ENCODE measurements around the gene PATE1.

Gene PATE1

GRCh38 chr11:125740617-125741016, 5.5 kb upstream of the PATE1 start:
- Histone ChIP-seq H3K27ac (ENCODE audit: low read depth, low read length) (no peak overlapping the region), H3K4me3 (ENCODE audit: insufficient read depth, low read length, poor library complexity, severe bottlenecking) (no peak overlapping the region), H3K4me2 (ENCODE audit: low read depth, low read length, poor library complexity, severe bottlenecking) (no peak overlapping the region), H3K9me2 (replicated peaks; ENCODE audit: insufficient read depth, low read length) (no peaks in the 10 kb centered on the region), H3K79me2 (ENCODE audit: insufficient read depth, low read length) (no peaks in the 10 kb centered on the region), H3F3A (ENCODE audit: insufficient read depth) (no peaks in the 10 kb centered on the region), H2AFZ (ENCODE audit: low read depth, low read length, severe bottlenecking) (no peak overlapping the region), H3K36me3 (ENCODE audit: low read length) (no peaks in the 10 kb centered on the region), H4K20me1 (ENCODE audit: low read depth, low read length) (no peaks in the 10 kb centered on the region), H3K9ac (ENCODE audit: low read length) (no peak overlapping the region), H3K27me3 (ENCODE audit: low read length) (no peaks in the 10 kb centered on the region), H3K9me3 (ENCODE audit: insufficient read depth, low read length) (no peaks in the 10 kb centered on the region)
- TF ChIP-seq EZH2phosphoT487 (conservative IDR thresholded peaks at IDR 0.05; ENCODE audit: low read length) (no peak), CTCF (IDR thresholded peaks at IDR 0.05; ENCODE audit: insufficient read depth, low read length, poor library complexity, severe bottlenecking) (no peak)

DNA sequence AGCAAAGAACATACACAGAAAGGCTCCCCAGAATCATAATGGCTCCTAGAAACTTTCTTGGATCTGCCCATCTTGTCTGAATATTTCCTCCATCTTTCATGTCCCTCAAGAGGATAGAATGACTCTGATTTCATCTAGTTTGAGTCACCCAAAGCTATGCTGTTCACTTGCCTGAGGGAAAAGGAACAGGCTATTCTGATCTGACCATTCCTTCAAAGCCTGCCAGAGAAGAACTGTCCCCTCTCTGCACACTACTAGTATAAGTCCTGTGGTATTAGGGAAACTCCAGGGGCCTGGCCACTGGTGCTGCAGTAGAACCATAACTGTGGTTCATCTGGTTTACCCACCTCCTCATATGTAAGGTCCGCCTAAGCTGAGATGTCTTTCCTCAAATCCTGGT, 2.4 kb upstream of the PATE1 start:
- Histone ChIP-seq H3K4me3 (ENCODE audit: insufficient read depth, low read length, poor library complexity, severe bottlenecking) (no peak overlapping the region), H3K9me2 (replicated peaks; ENCODE audit: insufficient read depth, low read length) (no peaks in the 10 kb centered on the region), H3K9ac (ENCODE audit: low read length) (no peak overlapping the region), H3K9me3 (ENCODE audit: insufficient read depth, low read length) (no peaks in the 10 kb centered on the region), H3K27me3 (ENCODE audit: low read length) (no peaks in the 10 kb centered on the region), H3K36me3 (ENCODE audit: low read length) (no peaks in the 10 kb centered on the region), H3K79me2 (ENCODE audit: insufficient read depth, low read length) (no peaks in the 10 kb centered on the region), H3K27ac (ENCODE audit: low read depth, low read length) (no peak overlapping the region), H3K4me2 (ENCODE audit: low read depth, low read length, poor library complexity, severe bottlenecking) (no peak overlapping the region), H3F3A (ENCODE audit: insufficient read depth) (no peaks in the 10 kb centered on the region), H4K20me1 (ENCODE audit: low read depth, low read length) (no peaks in the 10 kb centered on the region), H2AFZ (ENCODE audit: low read depth, low read length, severe bottlenecking) (no peak overlapping the region)
- TF ChIP-seq EZH2phosphoT487 (conservative IDR thresholded peaks at IDR 0.05; ENCODE audit: low read length) (no peak), CTCF (IDR thresholded peaks at IDR 0.05; ENCODE audit: insufficient read depth, low read length, poor library complexity, severe bottlenecking) (no peak)

- H2AFZ ChIP-seq (ENCODE audit: low read depth, low read length, severe bottlenecking): no peak overlapping the region
- no peaks in the 10 kb centered on the region for H3K9me3 ChIP-seq (ENCODE audit: insufficient read depth, low read length)
- H3K27me3 ChIP-seq (ENCODE audit: low read length): no peaks in the 10 kb centered on the region
- H3K36me3 ChIP-seq (ENCODE audit: low read length): no peaks in the 10 kb centered on the region
- H3F3A ChIP-seq (ENCODE audit: insufficient read depth): no peaks in the 10 kb centered on the region
- no peak overlapping the region for H3K27ac ChIP-seq (ENCODE audit: low read depth, low read length)
- H3K4me3 ChIP-seq (ENCODE audit: insufficient read depth, low read length, poor library complexity, severe bottlenecking): no peak overlapping the region
- no peak overlapping the region for H3K4me2 ChIP-seq (ENCODE audit: low read depth, low read length, poor library complexity, severe bottlenecking)
- H3K9me2 ChIP-seq (replicated peaks; ENCODE audit: insufficient read depth, low read length): no peaks in the 10 kb centered on the region
- no peaks in the 10 kb centered on the region for H4K20me1 ChIP-seq (ENCODE audit: low read depth, low read length)
- H3K79me2 ChIP-seq (ENCODE audit: insufficient read depth, low read length): no peaks in the 10 kb centered on the region
- TF ChIP-seq CTCF (IDR thresholded peaks at IDR 0.05; ENCODE audit: insufficient read depth, low read length, poor library complexity, severe bottlenecking): no peak
- no peak for TF ChIP-seq EZH2phosphoT487 (conservative IDR thresholded peaks at IDR 0.05; ENCODE audit: low read length)
- no peak overlapping the region for H3K9ac ChIP-seq (ENCODE audit: low read length)
Measured at GRCh38 chr11:125750629-125751028, 4.5 kb downstream of the PATE1 start.

GRCh38 chr11:125756050-125756449, 10.0 kb downstream of the PATE1 start:
- Histone ChIP-seq H3K4me3 (ENCODE audit: insufficient read depth, low read length, poor library complexity, severe bottlenecking) (no peak overlapping the region), H2AFZ (ENCODE audit: low read depth, low read length, severe bottlenecking) (no peak overlapping the region), H3K9me2 (replicated peaks; ENCODE audit: insufficient read depth, low read length) (no peaks in the 10 kb centered on the region), H3F3A (ENCODE audit: insufficient read depth) (no peaks in the 10 kb centered on the region), H3K79me2 (ENCODE audit: insufficient read depth, low read length) (no peaks in the 10 kb centered on the region), H3K4me2 (ENCODE audit: low read depth, low read length, poor library complexity, severe bottlenecking) (no peak overlapping the region), H3K9me3 (ENCODE audit: insufficient read depth, low read length) (no peaks in the 10 kb centered on the region), H3K9ac (ENCODE audit: low read length) (no peak overlapping the region), H3K27ac (ENCODE audit: low read depth, low read length) (no peak overlapping the region), H3K27me3 (ENCODE audit: low read length) (no peaks in the 10 kb centered on the region), H4K20me1 (ENCODE audit: low read depth, low read length) (no peaks in the 10 kb centered on the region), H3K36me3 (ENCODE audit: low read length) (no peaks in the 10 kb centered on the region)
- TF ChIP-seq CTCF (IDR thresholded peaks at IDR 0.05; ENCODE audit: insufficient read depth, low read length, poor library complexity, severe bottlenecking) (no peak), EZH2phosphoT487 (conservative IDR thresholded peaks at IDR 0.05; ENCODE audit: low read length) (no peak)
